Neuronal stem cell (in vitro differentiated cells): ENCODE measurements around the gene DGKQ.

ENCODE experiments used
- DNase-seq: peaks from one replicate; pipeline ENCODE4 v3.0.0-alpha.2; 2013; ENCODE audit warnings: low spot score
- H2AFZ ChIP-seq: one replicate; pipeline ENCODE4 v1.6.1; 2013; ENCODE audit warnings: mild to moderate bottlenecking, low read length, inconsistent platforms
- H2AK5ac ChIP-seq: 2 replicates; pipeline ENCODE4 v1.6.1; 2013; ENCODE audit warnings: low read depth, mild to moderate bottlenecking, inconsistent platforms, low read length, moderate library complexity, mixed read lengths
- H2BK120ac ChIP-seq: 2 replicates; pipeline ENCODE4 v1.6.1; 2013; ENCODE audit warnings: low read depth, mild to moderate bottlenecking, inconsistent platforms, low read length, moderate library complexity, mixed read lengths
- H2BK12ac ChIP-seq: one replicate; pipeline ENCODE4 v1.6.1; 2013; ENCODE audit warnings: low read length, inconsistent platforms
- H2BK15ac ChIP-seq: 2 replicates; pipeline ENCODE4 v1.6.1; 2013; ENCODE audit warnings: mild to moderate bottlenecking, low read length, inconsistent platforms, mixed read lengths
- H2BK5ac ChIP-seq: one replicate; pipeline ENCODE4 v1.6.1; 2013; ENCODE audit warnings: inconsistent platforms, mild to moderate bottlenecking, low read length, moderate library complexity
- H3K14ac ChIP-seq: one replicate; pipeline ENCODE4 v1.6.1; 2013; ENCODE audit warnings: low read length, inconsistent platforms
- H3K18ac ChIP-seq: 2 replicates; pipeline ENCODE4 v1.6.1; 2013; ENCODE audit warnings: low read length, inconsistent platforms
- H3K23ac ChIP-seq: 2 replicates; pipeline ENCODE4 v1.6.1; 2013; ENCODE audit warnings: low read depth, mild to moderate bottlenecking, mixed read lengths, low read length, inconsistent platforms; ENCODE audit not compliant: poor library complexity
- H3K27ac ChIP-seq: replicated peaks from 3 replicates; pipeline ENCODE4 v1.5.1; 2013; ENCODE audit warnings: low read length, inconsistent platforms
- H3K27me3 ChIP-seq, 3 experiments: 2 replicates each; pipeline ENCODE4 v1.6.1; 2013; ENCODE audit warnings: low read length in 3 of 3, mild to moderate bottlenecking in 2 of 3, inconsistent platforms in 1 of 3, low read depth in 1 of 3, mixed read lengths in 1 of 3, moderate library complexity in 1 of 3; ENCODE audit not compliant: control insufficient read depth in 3 of 3, insufficient read depth in 3 of 3
- H3K36me3 ChIP-seq, 2 donors: replicated peaks in 1 of 2; 2 replicates each; pipeline ENCODE4 v1.6.1; 2013; ENCODE audit warnings: low read length in 2 of 2; ENCODE audit not compliant: control insufficient read depth in 2 of 2, insufficient read depth in 2 of 2
- H3K4ac ChIP-seq: 2 replicates; pipeline ENCODE4 v1.6.1; 2013; ENCODE audit warnings: inconsistent platforms, mild to moderate bottlenecking, low read length, moderate library complexity
- H3K4me1 ChIP-seq, 2 donors: 1 replicate in 1 of 2; 2 replicates in 1 of 2; pipeline ENCODE4 v1.6.1; 2013; ENCODE audit warnings: low read length in 2 of 2, low read depth in 1 of 2; ENCODE audit not compliant: control insufficient read depth in 2 of 2, insufficient read depth in 1 of 2
- H3K4me2 ChIP-seq: one replicate; pipeline ENCODE4 v1.6.1; 2013; ENCODE audit warnings: mild to moderate bottlenecking, low read length, inconsistent platforms; ENCODE audit not compliant: insufficient read depth, poor library complexity, severe bottlenecking
- H3K4me3 ChIP-seq, 2 donors: 2 replicates each; pipeline ENCODE4 v1.5.1; 2013; ENCODE audit warnings: low read length in 2 of 2, mild to moderate bottlenecking in 2 of 2, inconsistent platforms in 1 of 2, moderate library complexity in 1 of 2
- H3K79me1 ChIP-seq: one replicate; pipeline ENCODE4 v1.6.1; 2013; ENCODE audit warnings: low read depth, mild to moderate bottlenecking, inconsistent platforms, low read length, moderate library complexity
- H3K9ac ChIP-seq: one replicate; pipeline ENCODE4 v1.6.1; 2013; ENCODE audit warnings: mild to moderate bottlenecking, low read depth, low read length, inconsistent platforms; ENCODE audit not compliant: poor library complexity
- H3K9me3 ChIP-seq, 2 donors: replicated peaks in 1 of 2; 2 replicates each; pipeline versions ENCODE3 to v1.6.1; 2013; ENCODE audit warnings: low read length in 2 of 2, mild to moderate bottlenecking in 2 of 2, inconsistent platforms in 1 of 2, low read depth in 1 of 2, mixed read lengths in 1 of 2, moderate library complexity in 1 of 2; ENCODE audit not compliant: control insufficient read depth in 2 of 2, insufficient read depth in 1 of 2
- H4K8ac ChIP-seq: one replicate; pipeline ENCODE4 v1.6.1; 2013; ENCODE audit warnings: low read depth, mild to moderate bottlenecking, inconsistent platforms, low read length, moderate library complexity
- H4K91ac ChIP-seq: one replicate; pipeline ENCODE4 v1.6.1; 2013; ENCODE audit warnings: low read length, low read depth, mild to moderate bottlenecking, inconsistent platforms; ENCODE audit not compliant: poor library complexity
- WGBS, 2 donors: extraction: QIAGEN DNeasy Blood & Tissue Kit; methylation state at CpG; one replicate each; pipeline ENCODE4 v1.1.7; 2013; ENCODE audit warnings: missing lambda C conversion rate in 2 of 2, mixed read lengths in 1 of 2; ENCODE audit not compliant: insufficient read length in 2 of 2, insufficient replicate concordance in 1 of 2; ENCODE audit errors: extremely low coverage in 2 of 2; 5-methylcytosine and 5-hydroxymethylcytosine counted together

Gene DGKQ

GRCh38 chr4:984336-985054 is 11.1 kb upstream of the DGKQ start:
- WGBS, 2 donors, result no CpG with 5 or more reads among the region's 15 CpGs
- no peak overlapping the region for H2BK15ac ChIP-seq

GRCh38 chr4:982814-983213 is 9.4 kb upstream of the DGKQ start:
- no peak overlapping the region for H2AK5ac ChIP-seq

More at GRCh38 chr4:984336-985054, 11.1 kb upstream of the DGKQ start:
- no peak overlapping the region for H2BK120ac ChIP-seq
- peaks cover 4% of the 10 kb centered on the region for H3K79me1 ChIP-seq
- no peak overlapping the region for H3K4ac ChIP-seq
- DNase-seq, result no peak
- no peak overlapping the region for H2BK5ac ChIP-seq
- H3K27ac ChIP-seq, result no peak overlapping the region
- no peak overlapping the region for H3K18ac ChIP-seq
- no peak overlapping the region for H4K91ac ChIP-seq
- H2AFZ ChIP-seq, result peak overlapping the region; percentile 53
- H2BK12ac ChIP-seq, result no peak overlapping the region
- H3K36me3 ChIP-seq, result no peaks in the 10 kb centered on the region
- no peak overlapping the region for H3K14ac ChIP-seq
- H3K27me3 ChIP-seq, result peaks cover 0 to 58% (median 4%) of the 10 kb centered on the region in 3 experiments
- no peaks in the 10 kb centered on the region for H3K9me3 ChIP-seq
- H3K4me1 ChIP-seq, result peaks cover 3 to 7% of the 10 kb centered on the region in 2 donors
- H2AK5ac ChIP-seq, result no peak overlapping the region
- no peak overlapping the region for H3K23ac ChIP-seq
- no peak overlapping the region for H3K9ac ChIP-seq
- no peak overlapping the region for H3K4me3 ChIP-seq
- no peak overlapping the region for H4K8ac ChIP-seq
- peak overlapping the region; percentile 33 for H3K4me2 ChIP-seq

GRCh38 chr4:982291-982690 is 8.9 kb upstream of the DGKQ start:
- DNase-seq, result no peak
- Histone ChIP-seq H3K9me3 (no peaks in the 10 kb centered on the region), H3K4me3 (no peak overlapping the region), H3K27me3 (peaks cover 0 to 49% (median 4%) of the 10 kb centered on the region in 3 experiments), H3K4me1 (peaks cover 2 to 6% of the 10 kb centered on the region in 2 donors), H3K18ac (no peak overlapping the region), H3K36me3 (no peaks in the 10 kb centered on the region), H2AK5ac (no peak overlapping the region), H3K4me2 (no peak overlapping the region), H2AFZ (no peak overlapping the region), H4K8ac (no peak overlapping the region), H3K9ac (no peak overlapping the region), H2BK5ac (no peak overlapping the region), H3K23ac (no peak overlapping the region), H2BK12ac (no peak overlapping the region), H3K79me1 (peaks cover under 1% of the 10 kb centered on the region), H2BK15ac (no peak overlapping the region), H3K14ac (no peak overlapping the region), H3K4ac (no peak overlapping the region), H2BK120ac (no peak overlapping the region), H3K27ac (no peak overlapping the region), H4K91ac (no peak overlapping the region)
- no CpG with 5 or more reads among the region's 17 CpGs for WGBS, 2 donors

More at GRCh38 chr4:982814-983213, 9.4 kb upstream of the DGKQ start:
- Histone ChIP-seq H2BK15ac (no peak overlapping the region), H2BK12ac (no peak overlapping the region), H3K36me3 (no peaks in the 10 kb centered on the region), H3K18ac (no peak overlapping the region), H3K4me1 (peaks cover 3 to 7% of the 10 kb centered on the region in 2 donors), H2AFZ (no peak overlapping the region), H3K14ac (no peak overlapping the region), H2BK120ac (no peak overlapping the region), H3K9me3 (no peaks in the 10 kb centered on the region), H4K8ac (no peak overlapping the region), H3K27me3 (peaks cover 0 to 54% (median 4%) of the 10 kb centered on the region in 3 experiments), H4K91ac (no peak overlapping the region), H3K23ac (no peak overlapping the region), H3K9ac (no peak overlapping the region), H2BK5ac (no peak overlapping the region), H3K4ac (no peak overlapping the region), H3K27ac (no peak overlapping the region), H3K4me2 (no peak overlapping the region), H3K4me3 (no peak overlapping the region), H3K79me1 (peaks cover 1% of the 10 kb centered on the region)
- no peak for DNase-seq
- no CpG with 5 or more reads among the region's 15 CpGs for WGBS, 2 donors

- Histone ChIP-seq H3K4me3 (no peak overlapping the region), H4K91ac (no peak overlapping the region), H3K23ac (no peak overlapping the region), H3K9me3 (peaks cover 7 to 11% of the 10 kb centered on the region in 2 donors), H3K27ac (no peak overlapping the region), H3K4ac (no peak overlapping the region), H3K27me3 (peaks cover 0 to 23% (median 0%) of the 10 kb centered on the region in 3 experiments), H3K18ac (no peak overlapping the region), H3K4me2 (no peak overlapping the region), H2AFZ (peak overlapping the region; percentile 14), H3K4me1 (no peaks in the 10 kb centered on the region), H3K79me1 (no peaks in the 10 kb centered on the region), H2BK15ac (no peak overlapping the region), H2BK12ac (no peak overlapping the region), H4K8ac (no peak overlapping the region), H3K14ac (no peak overlapping the region), H2BK5ac (no peak overlapping the region), H2AK5ac (no peak overlapping the region), H3K9ac (no peak overlapping the region), H2BK120ac (no peak overlapping the region), H3K36me3 (no peaks in the 10 kb centered on the region)
- no peak for DNase-seq
- WGBS, 2 donors, result no CpG with 5 or more reads among the region's 20 CpGs
These were observed 5.8 kb upstream of the DGKQ start for GRCh38 chr4:978957-979701.
